ENCODE measurements around the gene RCL1.

- TF ChIP-seq, protein P1, sequence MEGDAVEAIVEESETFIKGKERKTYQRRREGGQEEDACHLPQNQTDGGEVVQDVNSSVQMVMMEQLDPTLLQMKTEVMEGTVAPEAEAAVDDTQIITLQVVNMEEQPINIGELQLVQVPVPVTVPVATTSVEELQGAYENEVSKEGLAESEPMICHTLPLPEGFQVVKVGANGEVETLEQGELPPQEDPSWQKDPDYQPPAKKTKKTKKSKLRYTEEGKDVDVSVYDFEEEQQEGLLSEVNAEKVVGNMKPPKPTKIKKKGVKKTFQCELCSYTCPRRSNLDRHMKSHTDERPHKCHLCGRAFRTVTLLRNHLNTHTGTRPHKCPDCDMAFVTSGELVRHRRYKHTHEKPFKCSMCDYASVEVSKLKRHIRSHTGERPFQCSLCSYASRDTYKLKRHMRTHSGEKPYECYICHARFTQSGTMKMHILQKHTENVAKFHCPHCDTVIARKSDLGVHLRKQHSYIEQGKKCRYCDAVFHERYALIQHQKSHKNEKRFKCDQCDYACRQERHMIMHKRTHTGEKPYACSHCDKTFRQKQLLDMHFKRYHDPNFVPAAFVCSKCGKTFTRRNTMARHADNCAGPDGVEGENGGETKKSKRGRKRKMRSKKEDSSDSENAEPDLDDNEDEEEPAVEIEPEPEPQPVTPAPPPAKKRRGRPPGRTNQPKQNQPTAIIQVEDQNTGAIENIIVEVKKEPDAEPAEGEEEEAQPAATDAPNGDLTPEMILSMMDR (conservative IDR thresholded peaks at IDR 0.05) = no peak
- no peak for TF ChIP-seq ZFX (IDR thresholded peaks at IDR 0.05)
These were observed 61.5 kb downstream of the RCL1 start for GRCh38 chr9:4854265-4854590.
